ENCODE measurements around the gene AMIGO2. TPM values are rescaled to one million over a fixed set of nuclear protein-coding genes. Genes with fewer than 3 reads are reported as not detected.

The AMIGO2 gene
- total RNA-seq, 1 experiment from 2014 or later: 8.6 TPM

DNA sequence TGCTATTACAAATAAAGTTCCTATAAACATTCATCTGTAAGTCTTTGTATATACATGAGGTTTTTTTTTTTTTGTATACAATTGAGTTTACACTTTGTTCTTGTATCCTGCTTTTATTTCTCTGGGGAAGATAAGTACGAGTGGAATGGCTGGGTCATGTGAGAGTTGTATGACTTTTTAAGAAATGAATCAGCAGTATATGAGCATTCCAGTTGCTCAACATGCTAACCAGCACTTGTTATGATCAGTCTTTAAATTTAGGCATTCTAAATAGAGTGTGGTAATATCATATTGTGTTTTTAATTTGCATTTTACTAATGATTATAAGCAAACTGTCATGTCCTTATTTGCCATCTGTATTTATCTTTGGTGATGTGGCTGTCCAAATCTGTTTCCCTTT is 44.7 kb upstream of the AMIGO2 start:
- no peak overlapping the region for H3K27ac Mint-ChIP-seq
- H2BK20ac ChIP-seq (ENCODE audit: low read depth, low read length, poor library complexity, severe bottlenecking): no peak overlapping the region
- no peak overlapping the region for H3K9ac ChIP-seq (ENCODE audit: extremely low read depth, insufficient read length, low read length)
- H3K79me1 ChIP-seq (ENCODE audit: insufficient read depth, low read depth, low read length, poor library complexity, severe bottlenecking): no peaks in the 10 kb centered on the region
- no peak overlapping the region for H3T11ph ChIP-seq (ENCODE audit: low read length)
- WGBS (ENCODE audit: extremely low coverage, insufficient read length, low lambda C conversion rate): no CpG with 5 or more reads among the region's 1 CpG
- no peaks in the 10 kb centered on the region for H3K79me2 ChIP-seq (ENCODE audit: insufficient read depth, low read length)
- no peak for DNase-seq
- no peaks in the 10 kb centered on the region for H3K9me3 Mint-ChIP-seq
- H3K23me2 ChIP-seq (ENCODE audit: insufficient read length, low read depth, low read length, poor library complexity, severe bottlenecking): no peaks in the 10 kb centered on the region
- H3K9me3 ChIP-seq (ENCODE audit: control insufficient read depth, low read depth, low read length): no peaks in the 10 kb centered on the region
- no peak overlapping the region for H4K91ac ChIP-seq (ENCODE audit: insufficient read length, low read depth, low read length)
- no peak overlapping the region for H3K4me3 Mint-ChIP-seq
- H3K14ac ChIP-seq (ENCODE audit: insufficient read depth, low read length): no peak overlapping the region
- no peaks in the 10 kb centered on the region for H3K27me3 Mint-ChIP-seq (ENCODE audit: low read depth)
- H3K18ac ChIP-seq (ENCODE audit: insufficient read length, low read depth, low read length): no peak overlapping the region
- no peaks in the 10 kb centered on the region for H3K4me1 ChIP-seq (ENCODE audit: insufficient read depth, low read length)
- H3K27ac ChIP-seq (ENCODE audit: insufficient read length, low read depth, low read length): no peak overlapping the region
- H2AFZ ChIP-seq (ENCODE audit: low read length): no peak overlapping the region
- no peaks in the 10 kb centered on the region for H3K4me1 Mint-ChIP-seq
- no peak overlapping the region for H2BK12ac ChIP-seq (ENCODE audit: insufficient read length, low read depth, low read length)
- H3K4me2 ChIP-seq (ENCODE audit: insufficient read depth, insufficient read length, low read length): no peak overlapping the region
- no peak overlapping the region for H4K5ac ChIP-seq (ENCODE audit: insufficient read length, low read depth, low read length)
- no peaks in the 10 kb centered on the region for H4K20me1 ChIP-seq (ENCODE audit: control insufficient read depth, insufficient read depth, insufficient read length)
- TF ChIP-seq, protein P1, sequence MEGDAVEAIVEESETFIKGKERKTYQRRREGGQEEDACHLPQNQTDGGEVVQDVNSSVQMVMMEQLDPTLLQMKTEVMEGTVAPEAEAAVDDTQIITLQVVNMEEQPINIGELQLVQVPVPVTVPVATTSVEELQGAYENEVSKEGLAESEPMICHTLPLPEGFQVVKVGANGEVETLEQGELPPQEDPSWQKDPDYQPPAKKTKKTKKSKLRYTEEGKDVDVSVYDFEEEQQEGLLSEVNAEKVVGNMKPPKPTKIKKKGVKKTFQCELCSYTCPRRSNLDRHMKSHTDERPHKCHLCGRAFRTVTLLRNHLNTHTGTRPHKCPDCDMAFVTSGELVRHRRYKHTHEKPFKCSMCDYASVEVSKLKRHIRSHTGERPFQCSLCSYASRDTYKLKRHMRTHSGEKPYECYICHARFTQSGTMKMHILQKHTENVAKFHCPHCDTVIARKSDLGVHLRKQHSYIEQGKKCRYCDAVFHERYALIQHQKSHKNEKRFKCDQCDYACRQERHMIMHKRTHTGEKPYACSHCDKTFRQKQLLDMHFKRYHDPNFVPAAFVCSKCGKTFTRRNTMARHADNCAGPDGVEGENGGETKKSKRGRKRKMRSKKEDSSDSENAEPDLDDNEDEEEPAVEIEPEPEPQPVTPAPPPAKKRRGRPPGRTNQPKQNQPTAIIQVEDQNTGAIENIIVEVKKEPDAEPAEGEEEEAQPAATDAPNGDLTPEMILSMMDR (conservative IDR thresholded peaks at IDR 0.05): no peak
- no peak overlapping the region for H2BK5ac ChIP-seq (ENCODE audit: insufficient read length, low read length)
- no peak overlapping the region for H3K23ac ChIP-seq (ENCODE audit: insufficient read length, low read depth, low read length)
- no peaks in the 10 kb centered on the region for H3K36me3 Mint-ChIP-seq (ENCODE audit: insufficient read depth in 1 of 3, low read depth in 3 of 3)
- H4K8ac ChIP-seq (replicated peaks; ENCODE audit: insufficient read length, low read depth, low read length): no peak overlapping the region
- H2AK5ac ChIP-seq (ENCODE audit: insufficient read length, low read length): no peak overlapping the region
- no peak overlapping the region for H2BK120ac ChIP-seq (ENCODE audit: low read depth, low read length, poor library complexity, severe bottlenecking)
- no peak overlapping the region for H2BK15ac ChIP-seq (ENCODE audit: low read depth, low read length)
- H3K56ac ChIP-seq (ENCODE audit: insufficient read length, low read depth, low read length): no peak overlapping the region
- H3K27me3 ChIP-seq (ENCODE audit: insufficient read depth, low read length): no peaks in the 10 kb centered on the region
- no peak overlapping the region for H3K4ac ChIP-seq (ENCODE audit: low read depth, low read length)
